Activated CD8-positive, alpha-beta T cell treated with anti-CD3 and anti-CD28 coated beads for 36 hours (primary cell): ENCODE measurements around the gene NEK4. TPM values are rescaled to one million over a fixed set of nuclear protein-coding genes. Genes with fewer than 3 reads are reported as not detected.
A peak's percentile ranks its signal among the peaks of the same experiment; 100 is the strongest.

Source experiments
- ATAC-seq: fragments of 200-7000 bp; cut with Tn5 transposase; one replicate; pipeline ENCODE4 v1.10.0; 2021; ENCODE audit warnings: mild to moderate bottlenecking, moderate library complexity
- CTCF ChIA-PET: fragments of 350-600 bp; sonication (Branson Sonifier 250); formaldehyde crosslinking; loops from one replicate; lab custom pipeline; 2021; ENCODE audit warnings: antibody characterized with exemption; lab: Charles Lee
- POLR2A ChIA-PET: fragments of 350-600 bp; sonication (Branson Sonifier 250); formaldehyde crosslinking; loops from one replicate; lab custom pipeline; 2021; ENCODE audit warnings: antibody characterized with exemption; lab: Charles Lee
- DNase-seq: peaks from one replicate; pipeline ENCODE4 v3.0.0-alpha.2; 2020
- H3K27ac Mint-ChIP-seq: one replicate; pipeline ENCODE4 v1.8.0; 2021; ENCODE audit warnings: mild to moderate bottlenecking, mixed read lengths
- H3K27me3 Mint-ChIP-seq: one replicate; pipeline ENCODE4 v1.8.0; 2021; ENCODE audit warnings: mixed read lengths
- H3K36me3 Mint-ChIP-seq: one replicate; pipeline ENCODE4 v1.8.0; 2021; ENCODE audit warnings: low read depth, mixed read lengths
- H3K4me1 Mint-ChIP-seq: one replicate; pipeline ENCODE4 v1.8.0; 2021; ENCODE audit warnings: low read depth, mixed read lengths
- H3K4me3 Mint-ChIP-seq: one replicate; pipeline ENCODE4 v1.8.0; 2021; ENCODE audit warnings: mild to moderate bottlenecking, moderate library complexity, mixed read lengths
- H3K9me3 Mint-ChIP-seq: one replicate; pipeline ENCODE4 v1.8.0; 2021; ENCODE audit warnings: mixed read lengths
- CTCF ChIP-seq: fragments of 200-600 bp; IDR thresholded peaks from one replicate; pipeline ENCODE4 v1.8.0; 2022; ENCODE audit warnings: antibody characterized with exemption, mild to moderate bottlenecking
- intact Hi-C: fragments of 100-400 bp; cut with micrococcal nuclease; formaldehyde crosslinking; loops from one replicate; pipeline ENCODE4 v1.10.0; 2022
- total RNA-seq, 2 experiments: library from RNA; stranded (reverse); gene quantifications; one replicate each; pipeline ENCODE4 v1.2.3, GENCODE V29; 2021

Gene NEK4
- total RNA-seq, 2 experiments from 2014 or later: 16.2 to 18.4 TPM

- Mint-ChIP-seq H3K4me1 (peaks cover 1% of the 10 kb centered on the region), H3K9me3 (no peaks in the 10 kb centered on the region), H3K27ac (no peak overlapping the region), H3K4me3 (no peak overlapping the region), H3K27me3 (no peaks in the 10 kb centered on the region), H3K36me3 (peaks cover 23% of the 10 kb centered on the region)
- intact Hi-C loops: no loop called here
- POLR2A ChIA-PET: no interaction called here
- CTCF ChIA-PET: interaction anchor here (1.8 kb wide), 1 partner anchor 12 kb away, joined by 4 read pairs; no protein-coding TSS in a partner anchor
- ATAC-seq (no peak), DNase-seq (no peak)
- TF ChIP-seq CTCF: no peak
These were observed 16.4 kb downstream of the NEK4 start for GRCh38 chr3:52754373-52754772.

GRCh38 chr3:52752045-52752660 is 18.6 kb downstream of the NEK4 start:
- H3K36me3 Mint-ChIP-seq: peaks cover 20% of the 10 kb centered on the region
- DNase-seq: no peak
- ATAC-seq: no peak
- no peaks in the 10 kb centered on the region for H3K9me3 Mint-ChIP-seq
- H3K4me3 Mint-ChIP-seq: no peak overlapping the region
- intact Hi-C loops: no loop called here
- CTCF ChIA-PET: no interaction called here
- TF ChIP-seq CTCF: no peak
- H3K4me1 Mint-ChIP-seq: no peaks in the 10 kb centered on the region
- POLR2A ChIA-PET: no interaction called here
- no peaks in the 10 kb centered on the region for H3K27me3 Mint-ChIP-seq
- H3K27ac Mint-ChIP-seq: no peak overlapping the region

GRCh38 chr3:52743721-52744120 is 27.0 kb downstream of the NEK4 start:
- intact Hi-C loops: no loop called here
- H3K4me3 Mint-ChIP-seq: no peak overlapping the region
- H3K27me3 Mint-ChIP-seq: no peaks in the 10 kb centered on the region
- ATAC-seq (no peak), DNase-seq (no peak)
- CTCF ChIA-PET: interaction anchor here (0.6 to 2.6 kb wide), 4 partner anchors 55 to 330 kb away, joined by 3 to 8 read pairs (median 3); no protein-coding TSS in a partner anchor
- TF ChIP-seq CTCF: no peak
- H3K36me3 Mint-ChIP-seq: peaks cover 18% of the 10 kb centered on the region
- H3K4me1 Mint-ChIP-seq: no peaks in the 10 kb centered on the region
- POLR2A ChIA-PET: no interaction called here
- H3K9me3 Mint-ChIP-seq: no peaks in the 10 kb centered on the region
- H3K27ac Mint-ChIP-seq: no peak overlapping the region

DNA sequence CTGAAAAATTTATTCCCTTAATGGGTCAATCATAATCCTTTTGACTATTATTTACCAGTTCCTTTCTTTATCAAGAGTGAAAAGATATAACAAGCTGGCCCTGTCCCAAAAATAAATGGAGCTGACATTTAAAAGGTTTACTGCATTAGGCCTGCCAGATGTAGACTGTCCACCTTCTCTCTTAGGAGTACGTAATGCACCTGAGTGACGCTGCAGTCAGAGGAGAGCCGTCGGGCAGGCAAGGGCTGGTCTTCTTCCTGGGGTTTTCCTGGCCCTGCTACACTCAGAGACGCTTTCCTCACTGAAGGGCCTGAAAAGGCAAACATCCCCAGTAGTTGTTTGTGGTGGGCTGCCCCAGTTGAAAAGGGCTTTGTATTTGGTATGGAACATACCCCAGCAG is 27.6 kb downstream of the NEK4 start:
- ChIA-PET POLR2A (no interaction called here), CTCF (interaction anchor here (0.6 to 2.6 kb wide), 6 partner anchors 55 to 330 kb away, joined by 3 to 8 read pairs (median 3); no protein-coding TSS in a partner anchor)
- intact Hi-C loops: no loop called here
- Mint-ChIP-seq H3K4me1 (no peaks in the 10 kb centered on the region), H3K27ac (no peak overlapping the region), H3K36me3 (peaks cover 16% of the 10 kb centered on the region), H3K4me3 (no peak overlapping the region), H3K27me3 (no peaks in the 10 kb centered on the region), H3K9me3 (no peaks in the 10 kb centered on the region)
- DNase-seq (no peak), ATAC-seq (no peak)
- no peak for TF ChIP-seq CTCF

DNA sequence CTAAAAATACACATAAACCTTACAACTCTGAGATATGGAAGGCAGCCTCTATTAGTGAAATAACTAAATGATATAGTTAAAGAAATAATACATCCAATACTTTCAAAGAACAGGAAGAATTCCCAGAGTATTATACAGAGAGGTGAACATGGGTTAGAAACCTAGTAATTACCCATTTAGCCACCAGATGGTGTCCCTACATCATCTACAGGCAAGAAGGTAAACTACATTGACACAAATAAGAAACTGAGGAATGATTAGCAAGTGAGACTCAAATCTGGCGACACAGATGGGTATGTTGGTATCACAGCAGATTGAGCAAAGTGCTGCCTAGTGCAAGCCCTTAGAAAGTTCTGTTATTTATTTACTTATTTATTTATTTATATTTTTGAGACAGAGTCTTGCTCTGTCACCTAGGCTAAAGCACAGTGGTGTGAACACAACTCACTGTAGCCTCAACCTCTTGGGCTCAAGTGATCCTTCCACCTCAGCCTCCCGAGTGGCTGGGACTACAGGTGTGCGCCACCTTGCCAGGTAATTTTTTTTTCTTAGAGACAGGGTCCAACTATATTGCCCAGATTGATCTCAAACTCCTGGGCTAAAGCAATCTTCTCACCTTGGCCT is 28.2 kb downstream of the NEK4 start:
- peak; percentile 53 for ATAC-seq
- POLR2A ChIA-PET: no interaction called here

More for the DNA sequence above, 28.2 kb downstream of the NEK4 start:
- H3K4me1 Mint-ChIP-seq: no peaks in the 10 kb centered on the region
- peaks cover 16% of the 10 kb centered on the region for H3K36me3 Mint-ChIP-seq
- CTCF ChIA-PET: interaction anchor here (0.7 to 2.6 kb wide), 10 partner anchors 11 to 331 kb away, joined by 3 to 8 read pairs (median 4); partner anchors contain the start of genes GLT8D1 and SPCS1
- H3K4me3 Mint-ChIP-seq: no peak overlapping the region
- H3K27me3 Mint-ChIP-seq: no peaks in the 10 kb centered on the region
- TF ChIP-seq CTCF: peak; percentile 64
- intact Hi-C loops: no loop called here
- H3K9me3 Mint-ChIP-seq: no peaks in the 10 kb centered on the region
- no peak overlapping the region for H3K27ac Mint-ChIP-seq
- no peak for DNase-seq
